Stimulated activated CD4-positive, alpha-beta T cell treated with anti-CD3 and anti-CD28 coated beads, Interleukin-15, amount 100 ng/mL, for 48 hours (primary cell): ENCODE measurements around the gene EGFR.
A peak's percentile ranks its signal among the peaks of the same experiment; 100 is the strongest.

Experiments
- DNase-seq, 2 donors: peaks; one replicate each; pipeline ENCODE4 v3.0.0-alpha.2; 2020; ENCODE audit warnings: low read depth in 2 of 2

EGFR gene

GRCh38 chr7:55063061-55063460, 44.2 kb downstream of the EGFR start:
- DNase-seq, result no peak

GRCh38 chr7:55063633-55064032, 44.8 kb downstream of the EGFR start:
- no peak for DNase-seq

- no peak for DNase-seq
Observed at GRCh38 chr7:55065079-55065478, 46.3 kb downstream of the EGFR start.

GRCh38 chr7:55065511-55066229, 46.9 kb downstream of the EGFR start:
- no peak for DNase-seq

- DNase-seq, result no peak
Observed at GRCh38 chr7:55066524-55066923, 47.7 kb downstream of the EGFR start.

- DNase-seq, result no peak
Observed at GRCh38 chr7:55066938-55067337, 48.1 kb downstream of the EGFR start.

GRCh38 chr7:55067748-55068147, 48.9 kb downstream of the EGFR start:
- no peak for DNase-seq

- DNase-seq, result no peak
Observed at GRCh38 chr7:55069271-55069792, 50.5 kb downstream of the EGFR start.

GRCh38 chr7:55070271-55070743, 51.5 kb downstream of the EGFR start:
- no peak for DNase-seq

GRCh38 chr7:55070854-55071253, 52.0 kb downstream of the EGFR start:
- no peak for DNase-seq

- no peak for DNase-seq
Observed at GRCh38 chr7:55071411-55072175, 52.8 kb downstream of the EGFR start.

- DNase-seq, result no peak
Observed at GRCh38 chr7:55072251-55072650, 53.4 kb downstream of the EGFR start.

GRCh38 chr7:55073051-55073511, 54.3 kb downstream of the EGFR start:
- DNase-seq, result no peak

GRCh38 chr7:55073976-55074528, 55.2 kb downstream of the EGFR start:
- peak in 1 of 2 donors; percentile 9 for DNase-seq

- no peak for DNase-seq
Observed at GRCh38 chr7:55075464-55076021, 56.7 kb downstream of the EGFR start.

GRCh38 chr7:55077561-55078410, 59.0 kb downstream of the EGFR start:
- DNase-seq, result no peak

GRCh38 chr7:55078465-55079372, 59.9 kb downstream of the EGFR start:
- DNase-seq, result no peak

GRCh38 chr7:55080000-55080623, 61.3 kb downstream of the EGFR start:
- no peak for DNase-seq

- no peak for DNase-seq
Observed at GRCh38 chr7:55081068-55081467, 62.3 kb downstream of the EGFR start.
